SH-SY5Y (cell line): ENCODE results near the gene OSGIN1.

Experiments used
- GATA2 ChIP-seq: IDR thresholded peaks from 2 replicates; pipeline ENCODE4 v1.6.1; 2011; ENCODE audit warnings: mild to moderate bottlenecking, low read depth, low read length
- GATA3 ChIP-seq: IDR thresholded peaks from 2 replicates; pipeline ENCODE4 v1.6.1; 2011; ENCODE audit warnings: low read depth, mild to moderate bottlenecking, low read length, moderate library complexity

Gene OSGIN1

GRCh38 chr16:83945587-83945986 lies 7.5 kb upstream of the OSGIN1 start:
- no peak for TF ChIP-seq GATA3
- no peak for TF ChIP-seq GATA2

GRCh38 chr16:83946154-83946780 lies 6.8 kb upstream of the OSGIN1 start:
- TF ChIP-seq GATA2, result no peak
- TF ChIP-seq GATA3, result no peak

- TF ChIP-seq GATA2 (no peak), GATA3 (no peak)
Measured at GRCh38 chr16:83946781-83947566, 6.1 kb upstream of the OSGIN1 start.

- TF ChIP-seq GATA2 (no peak), GATA3 (no peak)
Measured at GRCh38 chr16:83947642-83948234, 5.3 kb upstream of the OSGIN1 start.

GRCh38 chr16:83948914-83949723 lies 3.9 kb upstream of the OSGIN1 start:
- TF ChIP-seq GATA3, result no peak

- TF ChIP-seq GATA3 (no peak), GATA2 (no peak)
Measured at GRCh38 chr16:83949724-83950001, 3.4 kb upstream of the OSGIN1 start.

- TF ChIP-seq GATA3 (no peak), GATA2 (no peak)
Measured at GRCh38 chr16:83951544-83951943, 1.5 kb upstream of the OSGIN1 start.

GRCh38 chr16:83952587-83952939 lies 477 bp upstream of the OSGIN1 start:
- TF ChIP-seq GATA2, result no peak
- no peak for TF ChIP-seq GATA3

- TF ChIP-seq GATA3 (no peak), GATA2 (no peak)
Measured at GRCh38 chr16:83953796-83954576, 946 bp downstream of the OSGIN1 start.

- TF ChIP-seq GATA3 (no peak), GATA2 (no peak)
Measured at GRCh38 chr16:83954577-83955016, 1.6 kb downstream of the OSGIN1 start.

- TF ChIP-seq GATA2, result no peak
- TF ChIP-seq GATA3, result no peak
Measured at GRCh38 chr16:83955218-83956130, 2.4 kb downstream of the OSGIN1 start.

- TF ChIP-seq GATA2, result no peak
- TF ChIP-seq GATA3, result no peak
Measured at GRCh38 chr16:83956336-83957289, 3.6 kb downstream of the OSGIN1 start.
